ENCODE measurements around the gene HCLS1.
A peak's percentile ranks its signal among the peaks of the same experiment; 100 is the strongest.

HCLS1 gene

GRCh38 chr3:121660356-121661171 is at the start of gene HCLS1:
HCLS1 (minus strand) TSS chr3:121660903; CDS start chr3:121658347, 2,556 bp downstream.
- peak; percentile 14 for TF ChIP-seq CTCF (IDR thresholded peaks at IDR 0.05; ENCODE audit: borderline replicate concordance, control extremely low read depth, extremely low read depth, insufficient read depth, missing control alignments)
- in situ Hi-C loops (cut with MboI; ENCODE audit: low sequenced_read_pairs, unreplicated experiment), result no loop called here
- DNase-seq (ENCODE audit: low spot score), result peak; percentile 69

GRCh38 chr3:121710347-121710746 is 49.6 kb upstream of the HCLS1 start:
- no peak for DNase-seq (ENCODE audit: low spot score)
- in situ Hi-C loops (cut with MboI; ENCODE audit: low sequenced_read_pairs, unreplicated experiment), result no loop called here
- no peak for TF ChIP-seq CTCF (IDR thresholded peaks at IDR 0.05; ENCODE audit: borderline replicate concordance, control extremely low read depth, extremely low read depth, insufficient read depth, missing control alignments)

- no peak for TF ChIP-seq CTCF (IDR thresholded peaks at IDR 0.05; ENCODE audit: borderline replicate concordance, control extremely low read depth, extremely low read depth, insufficient read depth, missing control alignments)
- no peak for DNase-seq (ENCODE audit: low spot score)
- in situ Hi-C loops (cut with MboI; ENCODE audit: low sequenced_read_pairs, unreplicated experiment), result no loop called here
Observed at GRCh38 chr3:121707531-121708273, 47.0 kb upstream of the HCLS1 start.

- no peak for DNase-seq (ENCODE audit: low spot score)
- no peak for TF ChIP-seq CTCF (IDR thresholded peaks at IDR 0.05; ENCODE audit: borderline replicate concordance, control extremely low read depth, extremely low read depth, insufficient read depth, missing control alignments)
- in situ Hi-C loops (cut with MboI; ENCODE audit: low sequenced_read_pairs, unreplicated experiment), result no loop called here
Observed at GRCh38 chr3:121705541-121705940, 44.8 kb upstream of the HCLS1 start.

GRCh38 chr3:121703973-121704372 is 43.3 kb upstream of the HCLS1 start:
- TF ChIP-seq CTCF (IDR thresholded peaks at IDR 0.05; ENCODE audit: borderline replicate concordance, control extremely low read depth, extremely low read depth, insufficient read depth, missing control alignments), result no peak
- DNase-seq (ENCODE audit: low spot score), result no peak
- in situ Hi-C loops (cut with MboI; ENCODE audit: low sequenced_read_pairs, unreplicated experiment), result no loop called here

GRCh38 chr3:121698901-121699300 is 38.2 kb upstream of the HCLS1 start:
- in situ Hi-C loops (cut with MboI; ENCODE audit: low sequenced_read_pairs, unreplicated experiment), result no loop called here
- TF ChIP-seq CTCF (IDR thresholded peaks at IDR 0.05; ENCODE audit: borderline replicate concordance, control extremely low read depth, extremely low read depth, insufficient read depth, missing control alignments), result no peak
- DNase-seq (ENCODE audit: low spot score), result no peak

All from GM13976 (cell line).